ENCODE data around the gene CFAP61.

CFAP61 gene

GRCh38 chr20:20226554-20226953 is 174.2 kb downstream of the CFAP61 start:
- TF ChIP-seq, protein P1, sequence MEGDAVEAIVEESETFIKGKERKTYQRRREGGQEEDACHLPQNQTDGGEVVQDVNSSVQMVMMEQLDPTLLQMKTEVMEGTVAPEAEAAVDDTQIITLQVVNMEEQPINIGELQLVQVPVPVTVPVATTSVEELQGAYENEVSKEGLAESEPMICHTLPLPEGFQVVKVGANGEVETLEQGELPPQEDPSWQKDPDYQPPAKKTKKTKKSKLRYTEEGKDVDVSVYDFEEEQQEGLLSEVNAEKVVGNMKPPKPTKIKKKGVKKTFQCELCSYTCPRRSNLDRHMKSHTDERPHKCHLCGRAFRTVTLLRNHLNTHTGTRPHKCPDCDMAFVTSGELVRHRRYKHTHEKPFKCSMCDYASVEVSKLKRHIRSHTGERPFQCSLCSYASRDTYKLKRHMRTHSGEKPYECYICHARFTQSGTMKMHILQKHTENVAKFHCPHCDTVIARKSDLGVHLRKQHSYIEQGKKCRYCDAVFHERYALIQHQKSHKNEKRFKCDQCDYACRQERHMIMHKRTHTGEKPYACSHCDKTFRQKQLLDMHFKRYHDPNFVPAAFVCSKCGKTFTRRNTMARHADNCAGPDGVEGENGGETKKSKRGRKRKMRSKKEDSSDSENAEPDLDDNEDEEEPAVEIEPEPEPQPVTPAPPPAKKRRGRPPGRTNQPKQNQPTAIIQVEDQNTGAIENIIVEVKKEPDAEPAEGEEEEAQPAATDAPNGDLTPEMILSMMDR (IDR thresholded peaks at IDR 0.05; ENCODE audit: low read depth, low read length): no peak
- no peak overlapping the region for H3K4me3 ChIP-seq (ENCODE audit: low read depth, low read length)
- in situ Hi-C loops (cut with HindIII; ENCODE audit: low sequenced_read_pairs): no loop called here
- no peak for DNase-seq (ENCODE audit: low read depth, low spot score)

DNA sequence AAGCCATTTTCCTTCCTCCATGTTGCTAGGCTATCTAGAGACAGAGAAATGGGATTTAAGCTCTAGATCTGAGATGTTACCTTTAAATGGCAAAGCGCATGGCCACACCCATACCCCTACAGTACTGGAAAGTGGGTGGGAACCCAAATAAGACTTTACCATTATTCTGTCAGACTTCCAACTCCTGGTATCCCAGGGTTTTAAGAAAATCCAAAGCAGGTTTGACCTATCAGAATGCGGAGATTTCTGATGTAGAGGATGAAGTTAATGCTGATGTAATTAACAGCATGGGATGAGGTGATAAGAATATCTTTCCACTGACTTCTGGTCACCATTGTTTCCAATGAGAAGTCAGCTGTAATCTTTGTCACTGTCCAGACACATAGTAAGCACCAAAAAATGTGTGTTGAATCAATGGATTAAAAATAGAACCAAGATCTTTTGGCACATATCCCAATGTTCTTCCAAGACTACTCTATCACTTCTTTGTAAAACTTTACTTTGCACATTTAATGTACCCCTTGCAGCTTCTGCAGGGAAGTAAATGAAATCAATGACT is 174.8 kb downstream of the CFAP61 start:
- TF ChIP-seq, protein P1 (IDR thresholded peaks at IDR 0.05; ENCODE audit: low read depth, low read length): no peak
- in situ Hi-C loops (cut with HindIII; ENCODE audit: low sequenced_read_pairs): no loop called here
- DNase-seq (ENCODE audit: low read depth, low spot score): no peak
- H3K4me3 ChIP-seq (ENCODE audit: low read depth, low read length): no peak overlapping the region

GRCh38 chr20:20228351-20228750 is 176.0 kb downstream of the CFAP61 start:
- DNase-seq (ENCODE audit: low read depth, low spot score): no peak
- TF ChIP-seq, protein P1 (IDR thresholded peaks at IDR 0.05; ENCODE audit: low read depth, low read length): no peak
- H3K4me3 ChIP-seq (ENCODE audit: low read depth, low read length): no peak overlapping the region
- in situ Hi-C loops (cut with HindIII; ENCODE audit: low sequenced_read_pairs): no loop called here

DNA sequence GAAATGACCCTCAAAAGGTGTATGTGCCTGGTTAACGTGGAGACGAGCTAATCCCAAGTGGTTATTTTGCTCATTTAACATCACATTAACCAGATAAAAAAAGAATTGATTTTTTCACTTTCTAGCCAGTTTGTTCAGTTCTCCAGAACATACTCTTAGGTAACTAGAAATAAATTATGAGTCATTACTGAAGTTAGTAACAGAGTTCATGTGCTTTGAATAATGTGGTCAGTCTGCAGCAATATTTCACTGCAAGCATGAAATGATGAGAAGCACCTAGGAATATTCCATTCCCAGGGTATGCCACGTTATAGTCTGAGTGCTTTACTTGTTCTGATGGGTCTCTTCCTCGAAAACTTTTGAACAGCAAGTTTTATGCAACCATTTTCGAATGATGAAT is 177.3 kb downstream of the CFAP61 start:
- no peak for DNase-seq (ENCODE audit: low read depth, low spot score)
- in situ Hi-C loops (cut with HindIII; ENCODE audit: low sequenced_read_pairs): no loop called here
- H3K4me3 ChIP-seq (ENCODE audit: low read depth, low read length): no peak overlapping the region
- TF ChIP-seq, protein P1 (IDR thresholded peaks at IDR 0.05; ENCODE audit: low read depth, low read length): no peak

DNA sequence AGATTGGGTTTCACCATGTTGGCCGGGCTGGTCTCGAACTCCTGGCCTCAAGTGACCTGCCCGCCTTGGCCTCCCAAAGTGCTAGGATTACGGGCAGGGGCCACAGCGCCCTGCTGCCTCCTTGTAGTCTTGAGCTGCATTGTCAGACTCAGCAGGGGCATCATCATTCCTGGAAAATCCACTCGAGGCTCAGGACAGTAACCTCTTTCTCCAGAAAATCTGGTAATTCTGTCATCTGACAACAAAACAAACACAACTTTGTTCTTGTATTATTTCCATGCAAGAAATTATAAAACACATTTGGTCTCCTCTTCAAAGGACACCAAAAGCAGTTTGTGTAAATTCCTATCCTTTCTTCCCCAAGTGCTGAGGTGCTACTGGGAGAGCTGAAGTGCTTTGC is 178.4 kb downstream of the CFAP61 start:
- no peak for DNase-seq (ENCODE audit: low read depth, low spot score)
- in situ Hi-C loops (cut with HindIII; ENCODE audit: low sequenced_read_pairs): no loop called here
- TF ChIP-seq, protein P1 (IDR thresholded peaks at IDR 0.05; ENCODE audit: low read depth, low read length): no peak
- H3K4me3 ChIP-seq (ENCODE audit: low read depth, low read length): no peak overlapping the region

GRCh38 chr20:20231528-20232298 is 179.4 kb downstream of the CFAP61 start:
- in situ Hi-C loops (cut with HindIII; ENCODE audit: low sequenced_read_pairs): no loop called here
- TF ChIP-seq, protein P1 (IDR thresholded peaks at IDR 0.05; ENCODE audit: low read depth, low read length): no peak
- no peak overlapping the region for H3K4me3 ChIP-seq (ENCODE audit: low read depth, low read length)
- DNase-seq (ENCODE audit: low read depth, low spot score): no peak

Measured in astrocyte of the spinal cord (primary cell).